IPS-15b (cell line): ENCODE results near the gene TSEN54.

Experiments used
- H3K27me3 ChIP-seq: one replicate; pipeline ENCODE4 v1.6.1; 2013; ENCODE audit warnings: low read length; ENCODE audit not compliant: control insufficient read depth, insufficient read depth
- H3K36me3 ChIP-seq: one replicate; pipeline ENCODE4 v1.6.1; 2013; ENCODE audit warnings: low read length; ENCODE audit not compliant: control insufficient read depth, insufficient read depth
- H3K4me1 ChIP-seq: one replicate; pipeline ENCODE4 v1.6.1; 2013; ENCODE audit warnings: mild to moderate bottlenecking, low read length; ENCODE audit not compliant: control insufficient read depth, insufficient read depth
- H3K4me3 ChIP-seq: one replicate; pipeline ENCODE4 v1.5.1; 2013; ENCODE audit warnings: low read depth, low read length
- H3K9ac ChIP-seq: one replicate; pipeline ENCODE4 v1.6.1; 2013; ENCODE audit warnings: low read depth, mild to moderate bottlenecking, low read length
- H3K9me3 ChIP-seq: one replicate; pipeline ENCODE4 v1.6.1; 2013; ENCODE audit warnings: mild to moderate bottlenecking, low read length; ENCODE audit not compliant: control insufficient read depth, insufficient read depth

TSEN54 gene

DNA sequence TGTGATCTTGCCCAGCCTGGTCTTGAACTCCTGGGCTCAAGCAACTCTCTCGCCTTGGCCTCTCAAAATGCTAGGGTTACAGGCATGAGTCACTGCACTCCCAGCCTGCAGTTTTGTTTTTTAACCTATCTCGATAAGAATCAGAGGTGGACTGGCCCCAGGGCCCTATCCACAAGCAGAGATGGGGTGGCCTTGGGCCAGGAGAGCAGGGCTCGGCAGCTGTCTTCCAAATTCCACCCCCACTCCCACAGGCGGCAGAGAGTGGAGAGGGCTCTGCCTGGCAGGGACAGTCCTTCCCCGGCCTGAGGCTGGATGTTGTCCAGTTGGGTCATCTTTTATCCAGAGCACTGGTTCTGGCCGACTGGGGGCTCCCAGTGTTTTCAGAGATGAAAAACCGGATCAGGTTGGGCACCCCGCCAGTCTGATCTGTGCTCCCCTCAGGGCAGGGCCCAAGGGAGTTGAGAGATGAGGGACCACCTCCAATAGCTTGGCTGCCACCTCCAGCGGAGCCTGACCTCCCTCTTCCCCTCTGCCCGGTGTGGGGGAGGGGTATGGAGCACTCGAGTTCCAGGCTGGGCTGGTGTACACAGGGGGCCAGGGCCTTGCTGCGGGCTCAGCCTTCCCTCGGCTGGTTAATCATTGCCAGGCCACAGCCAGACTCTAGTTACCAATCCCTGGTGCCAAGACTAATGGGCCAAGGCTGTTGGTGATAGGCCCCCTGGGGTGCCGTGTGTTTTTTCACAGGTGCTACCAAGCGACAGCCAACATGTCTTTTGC lies 40.9 kb downstream of the TSEN54 start:
- H3K4me3 ChIP-seq = no peak overlapping the region
- no peaks in the 10 kb centered on the region for H3K9me3 ChIP-seq
- H3K9ac ChIP-seq = peak overlapping the region; percentile 70
- no peaks in the 10 kb centered on the region for H3K4me1 ChIP-seq
- no peaks in the 10 kb centered on the region for H3K27me3 ChIP-seq
- peaks cover 5% of the 10 kb centered on the region for H3K36me3 ChIP-seq

- H3K9ac ChIP-seq = no peak overlapping the region
- no peak overlapping the region for H3K4me3 ChIP-seq
Observed at GRCh38 chr17:75557852-75558665, 41.7 kb downstream of the TSEN54 start.

DNA sequence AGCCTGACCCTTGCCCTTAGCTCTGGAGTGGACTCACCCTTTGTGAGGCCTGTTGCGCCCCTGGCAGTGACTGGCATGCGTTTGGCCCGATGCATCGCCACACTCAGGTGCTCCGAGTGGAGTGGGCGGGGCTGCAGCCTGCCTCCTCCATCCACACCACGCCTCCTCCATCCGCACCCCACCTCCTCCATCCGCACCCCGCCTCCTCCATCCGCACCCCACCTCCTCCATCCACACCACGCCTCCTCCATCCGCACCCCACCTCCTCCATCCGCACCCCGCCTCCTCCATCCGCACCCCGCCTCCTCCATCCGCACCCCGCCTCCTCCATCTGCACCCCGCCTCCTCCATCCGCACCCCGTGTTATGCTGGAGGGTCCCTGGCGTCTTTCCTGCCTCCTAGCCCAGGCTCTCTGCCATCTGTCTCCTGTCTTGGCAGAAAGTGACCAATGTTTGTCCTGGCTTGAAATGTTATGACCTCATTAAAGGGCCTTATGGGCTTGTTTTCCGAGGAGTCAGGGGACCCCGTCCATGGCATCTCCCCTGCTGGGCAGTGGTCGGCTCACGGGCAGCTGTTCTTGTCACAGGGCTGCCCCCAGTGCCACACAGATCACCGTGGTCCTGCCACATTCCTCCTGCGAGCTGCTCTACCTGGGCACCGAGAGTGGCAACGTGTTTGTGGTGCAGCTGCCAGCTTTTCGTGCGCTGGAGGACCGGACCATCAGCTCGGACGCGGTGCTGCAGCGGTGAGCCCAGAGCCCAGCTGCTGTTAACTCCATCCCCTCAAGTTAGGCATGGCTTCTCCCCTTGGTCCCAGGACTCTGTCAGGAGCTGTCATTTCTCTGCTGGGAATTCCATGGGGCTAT lies 42.6 kb downstream of the TSEN54 start:
- Histone ChIP-seq H3K9me3 (no peaks in the 10 kb centered on the region), H3K27me3 (no peaks in the 10 kb centered on the region), H3K36me3 (peaks cover 11% of the 10 kb centered on the region), H3K4me3 (no peak overlapping the region), H3K9ac (no peak overlapping the region), H3K4me1 (no peaks in the 10 kb centered on the region)

More at GRCh38 chr17:75557852-75558665, 41.7 kb downstream of the TSEN54 start:
- Histone ChIP-seq H3K4me1 (no peaks in the 10 kb centered on the region), H3K9me3 (no peaks in the 10 kb centered on the region), H3K36me3 (peaks cover 8% of the 10 kb centered on the region), H3K27me3 (no peaks in the 10 kb centered on the region)

DNA sequence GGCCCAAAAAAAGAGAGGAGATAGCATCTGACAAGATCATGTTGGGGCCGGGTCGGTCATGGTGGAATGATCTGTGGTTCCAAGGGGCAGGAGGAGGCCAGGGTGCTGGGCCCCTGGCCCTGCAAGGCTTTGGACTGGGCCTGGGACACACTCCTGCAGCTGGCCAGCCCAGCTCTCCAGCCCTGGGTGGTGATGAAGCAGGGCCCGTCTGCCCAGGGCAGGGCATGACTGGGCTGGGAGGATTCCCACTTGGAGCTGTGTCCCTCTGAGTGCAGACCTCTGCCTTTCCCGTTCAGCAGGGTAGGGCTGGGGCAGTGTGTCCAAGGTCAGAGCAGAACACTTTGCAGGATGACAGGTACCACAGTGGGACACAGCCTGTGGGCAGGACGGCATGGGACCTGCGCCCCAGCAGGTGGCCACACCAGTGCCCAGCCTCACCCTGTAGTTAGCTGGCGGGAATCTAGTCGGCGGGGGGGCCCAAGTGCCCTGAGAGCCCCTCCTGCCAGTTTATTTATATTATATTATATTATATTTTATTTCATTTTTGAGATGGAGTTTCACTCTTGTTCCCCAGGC lies 43.7 kb downstream of the TSEN54 start:
- Histone ChIP-seq H3K36me3 (peaks cover 13% of the 10 kb centered on the region), H3K9ac (no peak overlapping the region), H3K4me3 (no peak overlapping the region), H3K9me3 (no peaks in the 10 kb centered on the region), H3K27me3 (no peaks in the 10 kb centered on the region), H3K4me1 (no peaks in the 10 kb centered on the region)

- Histone ChIP-seq H3K9me3 (no peaks in the 10 kb centered on the region), H3K9ac (no peak overlapping the region), H3K27me3 (no peaks in the 10 kb centered on the region), H3K4me3 (no peak overlapping the region), H3K4me1 (no peaks in the 10 kb centered on the region), H3K36me3 (peaks cover 13% of the 10 kb centered on the region)
Observed at GRCh38 chr17:75561927-75562603, 45.7 kb downstream of the TSEN54 start.

- Histone ChIP-seq H3K4me3 (no peak overlapping the region), H3K9me3 (no peaks in the 10 kb centered on the region), H3K4me1 (no peaks in the 10 kb centered on the region), H3K9ac (no peak overlapping the region), H3K27me3 (no peaks in the 10 kb centered on the region), H3K36me3 (peaks cover 13% of the 10 kb centered on the region)
Observed at GRCh38 chr17:75563063-75563758, 46.9 kb downstream of the TSEN54 start.

- no peaks in the 10 kb centered on the region for H3K27me3 ChIP-seq
- no peak overlapping the region for H3K4me3 ChIP-seq
- H3K4me1 ChIP-seq = no peaks in the 10 kb centered on the region
- H3K36me3 ChIP-seq = peaks cover 17% of the 10 kb centered on the region
- no peaks in the 10 kb centered on the region for H3K9me3 ChIP-seq
- no peak overlapping the region for H3K9ac ChIP-seq
Observed at GRCh38 chr17:75564195-75564594, 47.9 kb downstream of the TSEN54 start.

DNA sequence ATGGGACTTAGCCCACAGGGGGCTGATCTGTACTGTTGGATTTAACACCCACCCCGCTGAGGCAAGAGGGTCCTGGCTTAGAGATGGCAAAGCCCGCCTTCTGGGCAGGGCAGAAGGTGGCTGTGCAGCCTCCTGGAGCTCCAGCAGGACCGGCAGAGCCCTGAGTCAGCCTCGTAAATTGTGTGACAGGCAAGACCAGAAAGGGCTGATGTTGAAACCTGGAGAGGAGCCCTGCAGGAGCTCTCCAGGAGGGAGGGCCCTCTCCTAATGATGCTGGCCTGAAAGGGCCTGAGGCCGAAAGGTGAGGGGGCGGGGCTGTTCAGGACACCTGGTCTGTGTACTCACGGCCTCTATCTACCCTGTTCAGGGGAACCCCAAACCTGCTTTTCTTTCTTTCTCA lies 48.7 kb downstream of the TSEN54 start:
- Histone ChIP-seq H3K4me3 (no peak overlapping the region), H3K27me3 (no peaks in the 10 kb centered on the region), H3K36me3 (peaks cover 15% of the 10 kb centered on the region), H3K4me1 (no peaks in the 10 kb centered on the region), H3K9ac (no peak overlapping the region), H3K9me3 (no peaks in the 10 kb centered on the region)

DNA sequence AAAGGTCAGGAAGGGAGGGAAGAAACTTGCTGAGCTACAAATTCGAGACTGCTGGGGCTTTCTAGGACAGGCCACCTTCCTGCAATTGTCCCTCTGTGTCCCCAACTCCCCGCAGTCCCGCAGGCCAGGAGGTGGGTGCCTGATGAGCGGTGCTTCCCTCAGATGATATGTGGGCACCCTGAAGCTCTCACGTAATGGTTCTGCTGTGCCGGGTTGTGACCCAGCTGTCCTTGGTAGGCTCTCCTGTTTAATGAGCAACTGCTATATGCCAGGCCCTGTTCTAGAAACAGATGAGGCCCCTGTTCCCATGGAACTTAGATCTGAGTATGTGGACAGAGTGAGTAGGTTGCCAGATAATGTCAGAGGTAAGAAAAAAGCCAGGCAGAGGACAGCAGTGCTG lies 49.3 kb downstream of the TSEN54 start:
- no peaks in the 10 kb centered on the region for H3K9me3 ChIP-seq
- no peaks in the 10 kb centered on the region for H3K27me3 ChIP-seq

GRCh38 chr17:75566416-75566815 lies 50.1 kb downstream of the TSEN54 start:
- Histone ChIP-seq H3K9me3 (no peaks in the 10 kb centered on the region), H3K4me1 (no peaks in the 10 kb centered on the region), H3K9ac (no peak overlapping the region), H3K36me3 (peaks cover 15% of the 10 kb centered on the region), H3K4me3 (no peak overlapping the region), H3K27me3 (no peaks in the 10 kb centered on the region)

More for the DNA sequence above, 49.3 kb downstream of the TSEN54 start:
- Histone ChIP-seq H3K4me1 (no peaks in the 10 kb centered on the region), H3K36me3 (peaks cover 15% of the 10 kb centered on the region), H3K4me3 (no peak overlapping the region), H3K9ac (no peak overlapping the region)
